Activated T-cell treated with anti-CD3 and anti-CD28 coated beads, Interleukin-2, amount 50 U/mL, for 24 hours (primary cell): Measurements from ENCODE around the gene PRKAB1.
"Not testable (repeated sequence)": the region's sequence is repeated elsewhere in the genome, so short reads cannot be mapped to it uniquely, and the experiment has no call there.

Experiments
- DNase-seq: peaks from one replicate; pipeline ENCODE4 v3.0.0-alpha.2; 2020
- H3K27ac Mint-ChIP-seq: 2 replicates; pipeline ENCODE4 v1.8.0; 2020; ENCODE audit warnings: mild to moderate bottlenecking, mixed read lengths
- H3K27me3 Mint-ChIP-seq: 2 replicates; pipeline ENCODE4 v1.8.0; 2020; ENCODE audit warnings: mixed read lengths
- H3K36me3 Mint-ChIP-seq: 2 replicates; pipeline ENCODE4 v1.8.0; 2020; ENCODE audit warnings: low read depth, mixed read lengths
- H3K4me1 Mint-ChIP-seq: 2 replicates; pipeline ENCODE4 v1.8.0; 2020; ENCODE audit warnings: low read depth, mixed read lengths
- H3K4me3 Mint-ChIP-seq: 2 replicates; pipeline ENCODE4 v1.8.0; 2020; ENCODE audit warnings: mild to moderate bottlenecking, moderate library complexity, mixed read lengths
- H3K9me3 Mint-ChIP-seq: 2 replicates; pipeline ENCODE4 v1.8.0; 2020; ENCODE audit warnings: mixed read lengths

The PRKAB1 gene

GRCh38 chr12:119699199-119699760, 31.3 kb downstream of the PRKAB1 start:
- no peaks in the 10 kb centered on the region for H3K4me1 Mint-ChIP-seq
- no peaks in the 10 kb centered on the region for H3K9me3 Mint-ChIP-seq
- no peak overlapping the region for H3K4me3 Mint-ChIP-seq
- H3K36me3 Mint-ChIP-seq: peaks cover 13% of the 10 kb centered on the region
- DNase-seq: no peak
- H3K27me3 Mint-ChIP-seq: no peaks in the 10 kb centered on the region
- H3K27ac Mint-ChIP-seq: no peak overlapping the region

DNA sequence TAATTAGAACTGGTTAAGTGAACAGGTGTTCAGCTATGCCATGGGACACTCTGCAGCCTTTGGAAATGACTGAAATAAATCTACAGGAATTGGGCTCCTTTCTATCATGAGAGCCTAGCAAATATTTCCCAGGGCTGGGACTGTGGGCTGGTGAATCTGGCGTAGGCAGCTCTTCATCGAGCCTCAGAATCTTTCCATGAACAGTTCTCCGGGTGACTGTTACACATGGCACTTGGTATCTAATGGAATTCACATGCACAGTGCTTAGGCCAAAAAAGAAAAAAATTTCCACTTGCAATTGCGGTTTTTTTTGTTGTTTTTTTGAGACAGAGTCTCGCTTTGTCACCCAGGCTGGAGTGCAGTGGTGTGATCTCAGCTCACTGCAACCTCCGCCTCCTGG, 32.1 kb downstream of the PRKAB1 start:
- Mint-ChIP-seq H3K9me3 (no peaks in the 10 kb centered on the region), H3K4me1 (no peaks in the 10 kb centered on the region), H3K4me3 (no peak overlapping the region), H3K27me3 (no peaks in the 10 kb centered on the region), H3K36me3 (peaks cover 16% of the 10 kb centered on the region), H3K27ac (no peak overlapping the region)
- DNase-seq: no peak

- Mint-ChIP-seq H3K36me3 (peaks cover 22% of the 10 kb centered on the region), H3K4me1 (no peaks in the 10 kb centered on the region), H3K27ac (no peak overlapping the region), H3K4me3 (no peak overlapping the region), H3K27me3 (no peaks in the 10 kb centered on the region), H3K9me3 (no peaks in the 10 kb centered on the region)
- DNase-seq: no peak
Measured at GRCh38 chr12:119704065-119704747, 36.3 kb downstream of the PRKAB1 start.

DNA sequence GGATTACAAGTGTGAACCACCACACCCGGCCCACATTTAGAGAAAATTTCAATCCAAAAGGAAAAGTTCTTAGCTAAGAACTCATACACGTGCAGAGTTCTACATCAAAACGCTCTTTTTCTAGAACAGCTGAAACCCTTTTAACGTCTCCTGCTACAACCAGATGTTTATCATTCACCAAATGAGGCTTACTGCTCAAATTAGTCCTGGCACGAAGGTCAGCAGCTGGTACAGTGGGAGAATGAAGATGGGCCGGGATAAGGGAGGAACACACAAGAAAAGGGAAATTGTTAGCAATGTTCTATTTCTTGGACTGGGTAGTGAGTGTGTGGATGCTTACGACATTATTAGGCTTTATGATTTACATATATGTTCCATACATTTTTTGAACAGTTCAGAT, 37.2 kb downstream of the PRKAB1 start:
- Mint-ChIP-seq H3K27me3 (no peaks in the 10 kb centered on the region), H3K9me3 (no peaks in the 10 kb centered on the region), H3K4me3 (no peak overlapping the region), H3K4me1 (no peaks in the 10 kb centered on the region), H3K27ac (no peak overlapping the region), H3K36me3 (peaks cover 26% of the 10 kb centered on the region)
- DNase-seq: no peak

DNA sequence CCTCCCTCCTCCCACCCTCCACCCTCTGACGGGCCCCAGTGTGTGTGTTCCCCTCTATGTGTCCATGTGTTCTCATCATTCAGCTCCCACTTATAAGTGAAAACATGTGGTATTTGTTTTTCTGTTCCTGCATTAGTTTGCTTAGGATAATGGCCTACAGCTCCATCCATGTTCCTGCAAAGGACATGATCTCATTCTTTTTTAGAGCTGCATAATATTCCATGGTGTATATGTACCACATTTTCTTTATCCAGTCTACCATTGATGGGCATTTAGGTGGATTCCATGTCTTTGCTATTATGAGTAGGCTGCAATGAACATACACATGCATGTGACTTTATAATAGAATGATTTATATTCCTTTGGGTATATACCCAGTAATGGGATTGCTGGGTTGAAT, 38.5 kb downstream of the PRKAB1 start:
- H3K9me3 Mint-ChIP-seq, H3K27ac Mint-ChIP-seq, H3K4me1 Mint-ChIP-seq, DNase-seq, H3K27me3 Mint-ChIP-seq, H3K4me3 Mint-ChIP-seq: not testable (repeated sequence)
- peaks cover 29% of the 10 kb centered on the region for H3K36me3 Mint-ChIP-seq

- H3K27ac Mint-ChIP-seq: no peak overlapping the region
- peaks cover 3% of the 10 kb centered on the region for H3K9me3 Mint-ChIP-seq
- peaks cover 59% of the 10 kb centered on the region for H3K36me3 Mint-ChIP-seq
- peaks cover 5% of the 10 kb centered on the region for H3K4me1 Mint-ChIP-seq
- no peak overlapping the region for H3K4me3 Mint-ChIP-seq
- no peak for DNase-seq
- no peaks in the 10 kb centered on the region for H3K27me3 Mint-ChIP-seq
Measured at GRCh38 chr12:119710374-119710964, 42.5 kb downstream of the PRKAB1 start.

DNA sequence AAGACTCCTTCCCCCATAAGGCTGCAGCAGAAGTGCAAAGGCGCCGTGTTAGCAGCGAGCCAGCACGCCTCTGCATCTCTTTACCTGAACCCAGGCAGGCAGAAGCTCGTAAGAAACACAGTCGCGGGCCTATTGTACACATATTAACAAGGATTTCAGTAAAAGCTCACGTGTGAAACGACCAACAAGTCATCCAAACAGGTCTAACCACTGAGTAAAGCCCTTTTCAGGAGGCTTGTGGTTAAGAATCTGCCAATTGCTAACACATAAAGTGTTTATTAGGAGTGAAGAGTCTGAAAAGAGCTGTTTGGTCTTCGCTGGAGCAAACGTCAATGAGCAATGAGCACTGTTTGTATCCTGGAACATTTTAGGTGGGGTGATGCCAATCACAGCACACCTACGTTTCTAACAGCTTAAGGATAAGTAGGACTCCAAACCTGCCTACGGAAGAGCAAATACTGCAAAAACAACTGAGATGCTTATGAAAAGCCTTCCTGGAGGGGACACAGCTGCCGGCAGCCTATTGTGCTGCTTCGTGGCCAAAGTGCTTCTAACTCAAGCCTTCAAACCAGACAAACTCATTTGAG, 43.1 kb downstream of the PRKAB1 start:
- Mint-ChIP-seq H3K9me3 (peaks cover 3% of the 10 kb centered on the region), H3K27ac (no peak overlapping the region), H3K36me3 (peaks cover 62% of the 10 kb centered on the region), H3K4me1 (peaks cover 5% of the 10 kb centered on the region), H3K4me3 (no peak overlapping the region), H3K27me3 (no peaks in the 10 kb centered on the region)
- no peak for DNase-seq

DNA sequence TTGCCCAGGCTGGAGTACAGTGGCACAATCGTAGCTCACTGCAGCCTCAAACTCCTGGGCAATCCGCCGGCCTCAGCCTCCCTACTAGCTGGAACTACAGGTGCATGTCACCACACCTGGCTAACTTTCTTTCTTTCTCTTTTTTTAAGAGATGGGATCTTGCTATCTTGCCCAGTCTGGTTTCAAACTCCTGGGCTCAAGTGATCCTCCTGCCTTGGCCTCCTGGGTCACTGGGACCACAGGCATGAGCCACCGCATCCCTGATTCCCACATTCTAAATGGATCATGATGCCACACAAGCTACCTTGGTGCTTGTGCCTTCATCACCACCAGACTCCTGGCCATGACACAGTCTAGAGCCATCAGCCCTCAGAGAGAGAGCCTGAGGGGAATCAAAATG, 43.8 kb downstream of the PRKAB1 start:
- H3K36me3 Mint-ChIP-seq: peaks cover 65% of the 10 kb centered on the region
- peaks cover 10% of the 10 kb centered on the region for H3K4me1 Mint-ChIP-seq
- H3K27me3 Mint-ChIP-seq: no peaks in the 10 kb centered on the region
- H3K9me3 Mint-ChIP-seq: peaks cover 3% of the 10 kb centered on the region
- H3K4me3 Mint-ChIP-seq: no peak overlapping the region
- no peak for DNase-seq
- no peak overlapping the region for H3K27ac Mint-ChIP-seq

- H3K27ac Mint-ChIP-seq: no peak overlapping the region
- H3K4me1 Mint-ChIP-seq: peaks cover 12% of the 10 kb centered on the region
- no peak for DNase-seq
- peaks cover 61% of the 10 kb centered on the region for H3K36me3 Mint-ChIP-seq
- no peaks in the 10 kb centered on the region for H3K27me3 Mint-ChIP-seq
- no peak overlapping the region for H3K4me3 Mint-ChIP-seq
- H3K9me3 Mint-ChIP-seq: peaks cover 3% of the 10 kb centered on the region
Measured at GRCh38 chr12:119712721-119713120, 44.8 kb downstream of the PRKAB1 start.

- no peak for DNase-seq
- H3K9me3 Mint-ChIP-seq: peaks cover 3% of the 10 kb centered on the region
- H3K4me1 Mint-ChIP-seq: peaks cover 12% of the 10 kb centered on the region
- H3K36me3 Mint-ChIP-seq: peaks cover 64% of the 10 kb centered on the region
- H3K4me3 Mint-ChIP-seq: no peak overlapping the region
- no peak overlapping the region for H3K27ac Mint-ChIP-seq
- no peaks in the 10 kb centered on the region for H3K27me3 Mint-ChIP-seq
Measured at GRCh38 chr12:119713551-119714031, 45.7 kb downstream of the PRKAB1 start.

DNA sequence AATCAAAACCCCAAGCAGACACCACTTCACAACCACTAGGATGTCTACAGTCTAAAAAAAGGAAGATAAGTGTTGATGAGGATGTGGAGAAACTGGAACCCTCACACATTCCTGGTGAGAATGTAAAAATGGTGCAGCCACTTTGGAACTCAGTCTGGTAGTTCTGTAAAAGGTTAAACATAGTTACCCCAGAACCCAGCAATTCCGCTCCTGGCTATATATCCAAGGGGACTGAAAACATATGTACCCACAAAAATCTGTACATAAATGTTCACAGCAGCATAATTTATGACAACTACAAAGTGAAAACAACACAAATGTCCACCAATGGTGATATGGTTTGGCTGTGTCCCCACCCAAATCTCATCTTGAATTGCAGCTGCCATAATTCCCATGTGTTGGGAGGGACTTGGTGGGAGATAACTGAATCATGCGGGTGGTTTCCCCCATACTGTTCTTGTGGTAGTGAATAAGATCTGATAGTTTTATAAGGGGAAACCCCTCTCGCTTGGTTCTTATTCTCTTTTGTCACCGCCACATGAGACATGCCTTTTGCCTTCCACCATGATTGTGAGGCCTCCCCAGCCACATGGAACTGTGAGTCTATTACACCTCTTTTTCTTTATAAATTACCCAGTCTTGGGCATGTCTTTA, 46.8 kb downstream of the PRKAB1 start:
- Mint-ChIP-seq H3K27me3 (no peaks in the 10 kb centered on the region), H3K27ac (no peak overlapping the region), H3K4me1 (peaks cover 12% of the 10 kb centered on the region), H3K4me3 (no peak overlapping the region), H3K9me3 (peaks cover 3% of the 10 kb centered on the region), H3K36me3 (peaks cover 61% of the 10 kb centered on the region)
- no peak for DNase-seq

GRCh38 chr12:119715268-119715620, 47.3 kb downstream of the PRKAB1 start:
- no peak for DNase-seq
- Mint-ChIP-seq H3K9me3 (peaks cover 3% of the 10 kb centered on the region), H3K27me3 (no peaks in the 10 kb centered on the region), H3K4me1 (peaks cover 12% of the 10 kb centered on the region), H3K27ac (no peak overlapping the region), H3K4me3 (no peak overlapping the region), H3K36me3 (peaks cover 56% of the 10 kb centered on the region)

- no peak for DNase-seq
- Mint-ChIP-seq H3K36me3 (peaks cover 36% of the 10 kb centered on the region), H3K4me1 (peaks cover 12% of the 10 kb centered on the region), H3K9me3 (peaks cover 3% of the 10 kb centered on the region), H3K4me3 (no peak overlapping the region), H3K27me3 (no peaks in the 10 kb centered on the region), H3K27ac (no peak overlapping the region)
Measured at GRCh38 chr12:119718141-119718540, 50.2 kb downstream of the PRKAB1 start.

DNA sequence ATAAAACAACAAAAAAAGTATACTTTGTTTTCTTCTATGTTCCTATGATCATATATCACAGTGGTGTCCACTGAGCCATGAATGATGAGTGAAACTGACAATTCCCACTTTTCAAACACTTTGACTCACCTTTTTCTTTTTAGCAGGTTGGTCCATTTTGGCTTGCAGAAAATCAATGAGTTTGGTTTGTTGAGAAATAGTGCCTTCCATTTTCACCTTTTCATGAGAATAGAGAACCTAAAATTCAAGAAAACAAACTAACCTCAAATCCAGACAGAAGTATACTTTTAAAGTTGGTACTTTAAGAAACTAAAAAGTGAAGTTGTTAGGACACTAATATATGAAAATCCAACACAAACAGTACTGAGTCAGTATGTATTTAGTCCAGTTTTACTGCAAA, 52.4 kb downstream of the PRKAB1 start:
- no peak overlapping the region for H3K4me3 Mint-ChIP-seq
- peaks cover 20% of the 10 kb centered on the region for H3K36me3 Mint-ChIP-seq
- no peaks in the 10 kb centered on the region for H3K27me3 Mint-ChIP-seq
- H3K9me3 Mint-ChIP-seq: peaks cover under 1% of the 10 kb centered on the region
- peaks cover 8% of the 10 kb centered on the region for H3K4me1 Mint-ChIP-seq
- H3K27ac Mint-ChIP-seq: no peak overlapping the region
- DNase-seq: no peak

- H3K4me3 Mint-ChIP-seq: no peak overlapping the region
- DNase-seq: no peak
- H3K27me3 Mint-ChIP-seq: no peaks in the 10 kb centered on the region
- H3K9me3 Mint-ChIP-seq: no peaks in the 10 kb centered on the region
- H3K27ac Mint-ChIP-seq: no peak overlapping the region
- H3K36me3 Mint-ChIP-seq: peaks cover 15% of the 10 kb centered on the region
- peaks cover 6% of the 10 kb centered on the region for H3K4me1 Mint-ChIP-seq
Measured at GRCh38 chr12:119721306-119721705, 53.4 kb downstream of the PRKAB1 start.
